CD14-positive monocyte (primary cell): ENCODE results near the gene ABCB9. TPM values are rescaled to one million over a fixed set of nuclear protein-coding genes. Genes with fewer than 3 reads are reported as not detected.

ENCODE experiments used
- DNase-seq, 3 donors: peaks; one replicate each; pipeline ENCODE4 v3.0.0-alpha.2; 2011 to 2022
- H2AFZ ChIP-seq: 2 replicates; pipeline ENCODE4 v1.6.0; 2012; ENCODE audit warnings: mild to moderate bottlenecking, low read depth, low read length, inconsistent platforms; ENCODE audit not compliant: insufficient read depth, poor library complexity, severe bottlenecking
- H3K27ac ChIP-seq, 2 donors: 1 replicate in 1 of 2; 2 replicates in 1 of 2; pipeline ENCODE4 v1.5.1; 2012 to 2013; ENCODE audit warnings: low read length in 2 of 2, control low read depth in 1 of 2, inconsistent platforms in 1 of 2, low read depth in 1 of 2, mild to moderate bottlenecking in 1 of 2
- H3K27me3 ChIP-seq, 2 donors: one replicate each; pipeline versions ENCODE4 v1.6.0 to v1.6.1; 2011 to 2013; ENCODE audit warnings: low read length in 2 of 2; ENCODE audit not compliant: control insufficient read depth in 2 of 2, insufficient read depth in 2 of 2
- H3K36me3 ChIP-seq, 2 donors: replicated peaks in 1 of 2; 1 replicate in 1 of 2; 2 replicates in 1 of 2; pipeline versions ENCODE4 v1.5.1 to v1.6.1; 2012 to 2013; ENCODE audit warnings: low read length in 2 of 2, control low read depth in 1 of 2, inconsistent platforms in 1 of 2, mild to moderate bottlenecking in 1 of 2; ENCODE audit not compliant: insufficient read depth in 2 of 2, control insufficient read depth in 1 of 2
- H3K4me1 ChIP-seq, 2 donors: 1 replicate in 1 of 2; 2 replicates in 1 of 2; pipeline versions ENCODE4 v1.5.1 to v1.6.1; 2012 to 2013; ENCODE audit warnings: low read length in 2 of 2, control low read depth in 1 of 2, inconsistent platforms in 1 of 2, mild to moderate bottlenecking in 1 of 2, moderate library complexity in 1 of 2; ENCODE audit not compliant: insufficient read depth in 2 of 2, control insufficient read depth in 1 of 2
- H3K4me2 ChIP-seq: replicated peaks from 2 replicates; pipeline ENCODE3; 2012; ENCODE audit warnings: low read length, moderate library complexity, mild to moderate bottlenecking; ENCODE audit not compliant: poor library complexity, severe bottlenecking; ENCODE audit errors: extremely low read depth
- H3K4me3 ChIP-seq, 3 experiments: fragments of 200-600 bp in 1 of 3; sonication (generic) in 1 of 3; replicated peaks in 1 of 3; 1 replicate in 2 of 3; 2 replicates in 1 of 3; pipeline ENCODE4 v1.5.1; 2011 to 2013; ENCODE audit warnings: low read length in 3 of 3, mild to moderate bottlenecking in 3 of 3, control low read depth in 2 of 3, low read depth in 2 of 3, inconsistent platforms in 1 of 3, moderate library complexity in 1 of 3
- H3K79me2 ChIP-seq: 2 replicates; pipeline ENCODE4 v1.6.0; 2012; ENCODE audit warnings: mild to moderate bottlenecking, control low read depth, inconsistent platforms, low read length, moderate library complexity; ENCODE audit not compliant: insufficient read depth
- H3K9ac ChIP-seq: 2 replicates; pipeline ENCODE4 v1.6.0; 2017; ENCODE audit warnings: low read length, mild to moderate bottlenecking; ENCODE audit not compliant: insufficient read depth, poor library complexity, severe bottlenecking
- H3K9me3 ChIP-seq, 2 donors: replicated peaks in 1 of 2; 1 replicate in 1 of 2; 2 replicates in 1 of 2; pipeline versions ENCODE4 v1.5.1 to v1.6.1; 2012 to 2013; ENCODE audit warnings: low read length in 2 of 2, control low read depth in 1 of 2; ENCODE audit not compliant: control insufficient read depth in 1 of 2, insufficient read depth in 1 of 2
- H4K20me1 ChIP-seq: 2 replicates; pipeline ENCODE4 v1.6.0; 2012; ENCODE audit warnings: mild to moderate bottlenecking, low read length, control low read depth, moderate library complexity; ENCODE audit not compliant: insufficient read depth
- H3K27ac Mint-ChIP-seq, 7 donors: one replicate each; pipeline ENCODE4 v1.8.0; 2020; ENCODE audit warnings: mild to moderate bottlenecking in 7 of 7, mixed read lengths in 7 of 7, moderate library complexity in 6 of 7, inconsistent platforms in 2 of 7
- H3K27me3 Mint-ChIP-seq, 3 donors: one replicate each; pipeline ENCODE4 v1.8.0; 2021 to 2022; ENCODE audit warnings: low read depth in 3 of 3, mild to moderate bottlenecking in 3 of 3, mixed read lengths in 3 of 3, moderate library complexity in 3 of 3, inconsistent platforms in 1 of 3
- H3K36me3 Mint-ChIP-seq, 2 donors: one replicate each; pipeline ENCODE4 v1.8.0; 2020; ENCODE audit warnings: mixed read lengths in 2 of 2, inconsistent platforms in 1 of 2, mild to moderate bottlenecking in 1 of 2
- H3K4me1 Mint-ChIP-seq: one replicate; pipeline ENCODE4 v1.8.0; 2020; ENCODE audit warnings: mild to moderate bottlenecking, mixed read lengths
- H3K4me3 Mint-ChIP-seq, 2 donors: one replicate each; pipeline ENCODE4 v1.8.0; 2020; ENCODE audit warnings: mild to moderate bottlenecking in 2 of 2, mixed read lengths in 2 of 2, moderate library complexity in 1 of 2
- H3K9me3 Mint-ChIP-seq, 7 donors: one replicate each; pipeline ENCODE4 v1.8.0; 2020 to 2022; ENCODE audit warnings: mixed read lengths in 7 of 7, mild to moderate bottlenecking in 6 of 7, moderate library complexity in 6 of 7, inconsistent platforms in 2 of 7
- CTCF ChIP-seq: fragments of 200-600 bp; IDR thresholded peaks from one replicate; pipeline ENCODE4 v1.8.0; 2022; ENCODE audit warnings: antibody characterized with exemption, mild to moderate bottlenecking
- WGBS: methylation state at CpG from one replicate; pipeline ENCODE4 v1.1.5; 2013; ENCODE audit warnings: missing lambda C conversion rate; ENCODE audit not compliant: insufficient coverage; 5-methylcytosine and 5-hydroxymethylcytosine counted together
- intact Hi-C, 2 donors: fragments of 100-400 bp; cut with micrococcal nuclease; formaldehyde crosslinking; loops; one replicate each; pipeline versions ENCODE4 v1.15.0 to v1.15.1; 2023
- polyA plus RNA-seq, 3 donors: library from polyadenylated mRNA; depleted of rRNA in 1 of 3; unstranded in 2 of 3; stranded (reverse) in 1 of 3; fragments of 300-500 nt in 2 of 3; fragments of >200 nt in 1 of 3; fragmentation: Illumina TruSeq in 2 of 3; gene quantifications; 1 replicate in 2 of 3; 2 replicates in 1 of 3; pipeline ENCODE4 v1.2.3, GENCODE V29; 2012 to 2021

The ABCB9 gene
- polyA plus RNA-seq, 3 donors, result 0.14 to 1.2 (median 0.22) TPM

- Histone ChIP-seq H3K4me2 (peak within 1 kb of the TSS; percentile 92), H3K9ac (peak within 1 kb of the TSS; percentile 98), H3K27ac (peak within 1 kb of the TSS; percentile 82 to 99), H3K9me3 (peaks cover 0 to 3% of the 10 kb centered on the region in 2 donors), H3K36me3 (no peaks in the 10 kb centered on the region), H3K4me3 (peak within 1 kb of the TSS; percentile 89 to 99 (median 98)), H4K20me1 (peaks cover 40% of the 10 kb centered on the region), H2AFZ (peak within 1 kb of the TSS; percentile 72), H3K79me2 (peaks cover 47% of the 10 kb centered on the region), H3K27me3 (peaks cover 0 to 3% of the 10 kb centered on the region in 2 donors), H3K4me1 (peaks cover 59 to 64% of the 10 kb centered on the region in 2 donors)
- Mint-ChIP-seq H3K4me1 (peaks cover 61% of the 10 kb centered on the region), H3K27ac (peak within 1 kb of the TSS; percentile 90 to 99 (median 96)), H3K9me3 (peaks cover 3 to 9% (median 6%) of the 10 kb centered on the region in 7 donors), H3K36me3 (peaks cover 8 to 11% of the 10 kb centered on the region in 2 donors), H3K27me3 (peaks cover 0 to 9% (median 6%) of the 10 kb centered on the region in 3 donors), H3K4me3 (peak within 1 kb of the TSS; percentile 96 to 97)
- no peak for TF ChIP-seq CTCF
- WGBS, result 6% methylated on average over 74 of the region's 81 CpGs
- intact Hi-C loops, result no loop called here
- DNase-seq, result peak; percentile 83 to 96 (median 94)
These were observed 70.3 kb downstream of the ABCB9 start, which contains the start of gene VPS37B for GRCh38 chr12:122895704-122896636. TSS of gene VPS37B (minus strand) at chr12:122896124. CDS start at chr12:122896062, 62 bp downstream.

- Histone ChIP-seq H4K20me1 (peaks cover 47% of the 10 kb centered on the region), H3K9ac (peak overlapping the region; percentile 98), H3K9me3 (peaks cover 0 to 3% of the 10 kb centered on the region in 2 donors), H3K4me3 (peak overlapping the region; percentile 89 to 99 (median 98)), H3K4me1 (peaks cover 66 to 71% of the 10 kb centered on the region in 2 donors), H3K4me2 (peak overlapping the region; percentile 92), H2AFZ (peak overlapping the region; percentile 72), H3K36me3 (no peaks in the 10 kb centered on the region), H3K79me2 (peaks cover 53% of the 10 kb centered on the region), H3K27ac (peak overlapping the region; percentile 82 to 99), H3K27me3 (peaks cover 0 to 3% of the 10 kb centered on the region in 2 donors)
- H3K36me3 Mint-ChIP-seq, result peaks cover 8 to 14% of the 10 kb centered on the region in 2 donors
- intact Hi-C loops, result no loop called here
- whole genome bisulfite sequencing, result under 1% methylated on average over 9 of the region's 9 CpGs
- H3K27me3 Mint-ChIP-seq, result peaks cover 0 to 9% (median 6%) of the 10 kb centered on the region in 3 donors
- H3K9me3 Mint-ChIP-seq, result peaks cover 3 to 9% (median 6%) of the 10 kb centered on the region in 7 donors
- H3K4me3 Mint-ChIP-seq, result peak overlapping the region; percentile 96 to 97
- peak overlapping the region; percentile 90 to 99 (median 96) for H3K27ac Mint-ChIP-seq
- no peak for TF ChIP-seq CTCF
- peaks cover 67% of the 10 kb centered on the region for H3K4me1 Mint-ChIP-seq
- DNase-seq, result peak in 1 of 3 donors; percentile 36
These were observed 71.0 kb downstream of the ABCB9 start for GRCh38 chr12:122895320-122895703.
